IgD-negative memory B cell (primary cell): ENCODE measurements around the gene PSMD5. TPM values are rescaled to one million over a fixed set of nuclear protein-coding genes. Genes with fewer than 3 reads are reported as not detected.

Experiments used
- H3K27ac Mint-ChIP-seq, 3 donors: one replicate each; pipeline ENCODE4 v1.8.0; 2020 to 2022; ENCODE audit warnings: mild to moderate bottlenecking in 3 of 3, mixed read lengths in 3 of 3, moderate library complexity in 1 of 3
- H3K27me3 Mint-ChIP-seq: one replicate; pipeline ENCODE4 v1.8.0; 2021; ENCODE audit warnings: mixed read lengths
- H3K36me3 Mint-ChIP-seq: one replicate; pipeline ENCODE4 v1.8.0; 2020; ENCODE audit warnings: mild to moderate bottlenecking, mixed read lengths
- H3K4me1 Mint-ChIP-seq, 3 donors: one replicate each; pipeline ENCODE4 v1.8.0; 2020 to 2022; ENCODE audit warnings: mixed read lengths in 3 of 3, mild to moderate bottlenecking in 1 of 3
- H3K4me3 Mint-ChIP-seq, 4 donors: one replicate each; pipeline ENCODE4 v1.8.0; 2020 to 2022; ENCODE audit warnings: mild to moderate bottlenecking in 4 of 4, mixed read lengths in 4 of 4, moderate library complexity in 3 of 4
- H3K9me3 Mint-ChIP-seq, 3 donors: one replicate each; pipeline ENCODE4 v1.8.0; 2020 to 2021; ENCODE audit warnings: mixed read lengths in 3 of 3, mild to moderate bottlenecking in 1 of 3
- polyA plus RNA-seq: library from polyadenylated mRNA; unstranded; fragments of 300-500 nt; fragmentation: Illumina TruSeq; gene quantifications from one replicate; pipeline ENCODE4 v1.2.3, GENCODE V29; 2021

The PSMD5 gene
- polyA plus RNA-seq, 1 donor from 2014 or later, result 16.8 TPM

GRCh38 chr9:120878188-120879130 lies 35.7 kb upstream of the PSMD5 start:
- no peaks in the 10 kb centered on the region for H3K36me3 Mint-ChIP-seq
- H3K4me3 Mint-ChIP-seq, result peak overlapping the region; percentile 85 to 98 (median 93)
- peaks cover 4% of the 10 kb centered on the region for H3K27me3 Mint-ChIP-seq
- H3K9me3 Mint-ChIP-seq, result no peaks in the 10 kb centered on the region
- H3K4me1 Mint-ChIP-seq, result peaks cover 22 to 36% (median 31%) of the 10 kb centered on the region in 3 donors
- peak overlapping the region in 2 of 3 donors; percentile 10 to 95 for H3K27ac Mint-ChIP-seq

- H3K9me3 Mint-ChIP-seq, result no peaks in the 10 kb centered on the region
- peak overlapping the region; percentile 14 to 95 (median 52) for H3K27ac Mint-ChIP-seq
- peaks cover 22 to 38% (median 31%) of the 10 kb centered on the region in 3 donors for H3K4me1 Mint-ChIP-seq
- H3K4me3 Mint-ChIP-seq, result peak overlapping the region; percentile 85 to 98 (median 93)
- H3K36me3 Mint-ChIP-seq, result no peaks in the 10 kb centered on the region
- peaks cover 4% of the 10 kb centered on the region for H3K27me3 Mint-ChIP-seq
Observed at GRCh38 chr9:120877276-120878034, 34.7 kb upstream of the PSMD5 start.

- H3K27ac Mint-ChIP-seq, result peak within 1 kb of the TSS; percentile 58 to 95 (median 87)
- no peaks in the 10 kb centered on the region for H3K9me3 Mint-ChIP-seq
- peaks cover 22 to 38% (median 32%) of the 10 kb centered on the region in 3 donors for H3K4me1 Mint-ChIP-seq
- no peaks in the 10 kb centered on the region for H3K36me3 Mint-ChIP-seq
- H3K27me3 Mint-ChIP-seq, result peaks cover 4% of the 10 kb centered on the region
- peak within 1 kb of the TSS; percentile 85 to 98 (median 93) for H3K4me3 Mint-ChIP-seq
Observed at GRCh38 chr9:120876842-120877240, 34.1 kb upstream of the PSMD5 start, which contains the start of gene PHF19. Gene PHF19, minus strand, starts transcription at chr9:120877188. Its CDS starts 2,447 bp downstream, at chr9:120874741.

DNA sequence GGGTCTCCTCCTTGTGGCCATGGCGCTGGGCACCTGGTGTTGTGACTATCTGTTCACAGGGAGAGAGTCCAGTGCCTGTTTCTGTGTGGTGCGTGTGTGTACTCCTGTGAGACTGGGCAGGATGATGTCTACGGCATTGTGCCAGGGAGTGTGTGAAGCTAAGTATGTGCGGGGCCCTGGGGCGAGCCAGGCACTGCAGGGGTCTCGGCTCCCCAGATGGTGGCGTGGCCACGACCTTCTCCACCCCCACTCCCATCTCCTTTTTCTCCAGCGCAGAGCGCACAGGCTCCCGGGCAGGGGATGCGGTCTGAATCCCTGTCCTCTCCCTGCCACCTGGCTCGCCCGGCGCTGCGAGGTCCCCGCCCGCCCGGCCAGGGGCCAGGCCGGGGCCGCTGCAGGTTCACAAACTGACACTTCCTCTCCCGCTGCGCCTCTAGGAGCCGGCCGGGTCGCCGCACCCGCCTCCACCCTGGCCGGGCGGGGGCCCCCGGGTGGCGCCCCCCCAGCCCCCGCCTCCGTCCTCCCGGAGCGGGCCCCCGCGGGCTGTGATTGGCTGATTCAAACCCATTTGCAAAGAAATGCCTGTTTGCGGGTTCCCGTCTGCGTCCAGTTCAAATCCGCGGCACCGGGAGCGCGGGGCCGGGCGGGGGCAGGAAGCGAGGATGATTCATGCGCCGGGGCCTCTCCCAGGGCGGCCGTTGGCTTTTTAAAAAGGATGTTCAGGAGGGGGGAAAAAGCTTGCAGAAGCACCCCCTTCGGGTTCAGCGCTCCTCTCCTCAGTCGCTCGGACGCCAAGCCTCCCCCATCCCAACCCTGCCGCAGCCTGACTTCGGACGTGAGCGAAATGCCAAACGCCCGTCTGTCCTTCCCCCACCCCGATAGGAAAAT lies 33.5 kb upstream of the PSMD5 start:
- Mint-ChIP-seq H3K4me1 (peaks cover 22 to 38% (median 27%) of the 10 kb centered on the region in 3 donors), H3K4me3 (peak overlapping the region; percentile 79 to 90 (median 85))

DNA sequence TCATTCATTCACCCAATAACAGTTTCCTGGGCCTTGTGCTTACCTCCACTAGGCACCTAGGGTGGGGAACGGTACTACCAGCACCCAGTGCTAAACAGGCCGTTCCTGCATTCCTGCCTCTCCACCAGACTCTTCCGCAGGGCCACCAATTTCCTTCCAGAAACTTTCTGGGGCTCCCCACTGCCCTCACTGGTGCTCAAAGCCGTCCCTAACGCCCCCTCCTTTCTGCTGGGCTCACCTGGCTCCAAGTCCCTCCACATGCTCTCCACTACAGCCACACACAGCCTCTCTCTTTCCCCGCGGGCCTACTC lies 32.9 kb upstream of the PSMD5 start:
- Mint-ChIP-seq H3K4me1 (peaks cover 22 to 37% (median 27%) of the 10 kb centered on the region in 3 donors), H3K27ac (peak overlapping the region; percentile 58 to 87 (median 82)), H3K9me3 (no peaks in the 10 kb centered on the region), H3K36me3 (no peaks in the 10 kb centered on the region), H3K4me3 (peak overlapping the region; percentile 20 to 82 (median 76)), H3K27me3 (peaks cover 4% of the 10 kb centered on the region)

More for the DNA sequence above, 33.5 kb upstream of the PSMD5 start:
- H3K27ac Mint-ChIP-seq, result peak overlapping the region; percentile 58 to 87 (median 82)
- no peaks in the 10 kb centered on the region for H3K9me3 Mint-ChIP-seq
- H3K27me3 Mint-ChIP-seq, result peaks cover 4% of the 10 kb centered on the region
- no peaks in the 10 kb centered on the region for H3K36me3 Mint-ChIP-seq

GRCh38 chr9:120875195-120875565 lies 32.5 kb upstream of the PSMD5 start:
- H3K9me3 Mint-ChIP-seq, result no peaks in the 10 kb centered on the region
- peaks cover 4% of the 10 kb centered on the region for H3K27me3 Mint-ChIP-seq
- H3K4me3 Mint-ChIP-seq, result peak overlapping the region in 3 of 4 donors; percentile 73 to 82 (median 79)
- no peaks in the 10 kb centered on the region for H3K36me3 Mint-ChIP-seq
- H3K4me1 Mint-ChIP-seq, result peaks cover 22 to 37% (median 27%) of the 10 kb centered on the region in 3 donors
- peak overlapping the region; percentile 0 to 87 (median 82) for H3K27ac Mint-ChIP-seq

DNA sequence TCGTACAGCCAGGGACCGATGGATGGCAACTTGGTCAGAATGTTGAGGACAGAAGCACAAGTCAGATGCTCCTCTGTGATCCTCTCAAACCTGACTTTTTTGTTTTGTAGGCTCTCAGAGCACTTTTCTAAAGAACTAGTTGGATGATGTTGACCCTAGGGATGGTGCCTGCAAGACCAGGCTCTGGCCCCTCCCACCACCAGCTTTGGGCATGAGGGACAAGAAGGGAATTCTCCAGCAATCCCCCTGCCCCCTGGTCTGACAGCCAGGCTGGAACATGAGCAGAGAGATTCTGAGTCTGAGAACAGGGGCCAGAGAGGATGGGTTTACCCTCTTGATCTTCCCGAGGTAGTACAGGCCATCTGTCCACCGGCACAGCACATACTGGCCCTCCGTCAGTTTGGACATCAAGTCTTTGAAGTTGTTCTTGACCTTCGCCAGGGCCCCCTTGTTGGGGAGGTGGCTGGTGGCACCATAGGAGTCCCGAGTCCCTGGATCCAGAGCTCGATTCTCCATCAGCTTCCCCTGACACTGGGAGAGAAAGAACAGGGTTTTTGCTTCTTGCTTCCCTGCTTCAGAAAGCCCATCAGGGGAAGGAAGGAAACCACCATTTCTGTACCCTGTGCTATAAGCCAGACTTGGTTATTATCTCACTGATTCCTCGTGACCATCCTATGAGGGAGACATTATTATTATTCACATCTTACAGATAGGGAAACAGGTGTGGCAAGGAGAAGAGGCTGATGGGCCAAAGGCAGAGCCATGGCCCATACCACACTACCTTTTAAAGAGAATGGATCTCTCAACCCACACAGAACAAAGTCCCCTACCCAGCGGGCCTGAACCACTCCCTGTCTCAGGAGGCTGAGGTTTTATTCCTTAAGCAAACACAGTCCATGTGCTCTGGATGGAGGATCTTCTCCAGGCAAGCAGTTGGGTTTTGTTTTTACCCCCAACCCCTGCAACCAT lies 31.8 kb upstream of the PSMD5 start:
- Mint-ChIP-seq H3K27ac (peak overlapping the region; percentile 62 to 87 (median 76)), H3K9me3 (no peaks in the 10 kb centered on the region), H3K36me3 (no peaks in the 10 kb centered on the region), H3K27me3 (peaks cover 2% of the 10 kb centered on the region), H3K4me3 (peak overlapping the region in 2 of 4 donors; percentile 44 to 79), H3K4me1 (peaks cover 18 to 32% (median 26%) of the 10 kb centered on the region in 3 donors)

GRCh38 chr9:120873512-120873911 lies 30.8 kb upstream of the PSMD5 start:
- Mint-ChIP-seq H3K27ac (peak overlapping the region in 2 of 3 donors; percentile 35 to 87), H3K4me3 (peak overlapping the region in 1 of 4 donors; percentile 79), H3K36me3 (no peaks in the 10 kb centered on the region), H3K9me3 (no peaks in the 10 kb centered on the region), H3K4me1 (peaks cover 8 to 24% (median 19%) of the 10 kb centered on the region in 3 donors), H3K27me3 (no peaks in the 10 kb centered on the region)

DNA sequence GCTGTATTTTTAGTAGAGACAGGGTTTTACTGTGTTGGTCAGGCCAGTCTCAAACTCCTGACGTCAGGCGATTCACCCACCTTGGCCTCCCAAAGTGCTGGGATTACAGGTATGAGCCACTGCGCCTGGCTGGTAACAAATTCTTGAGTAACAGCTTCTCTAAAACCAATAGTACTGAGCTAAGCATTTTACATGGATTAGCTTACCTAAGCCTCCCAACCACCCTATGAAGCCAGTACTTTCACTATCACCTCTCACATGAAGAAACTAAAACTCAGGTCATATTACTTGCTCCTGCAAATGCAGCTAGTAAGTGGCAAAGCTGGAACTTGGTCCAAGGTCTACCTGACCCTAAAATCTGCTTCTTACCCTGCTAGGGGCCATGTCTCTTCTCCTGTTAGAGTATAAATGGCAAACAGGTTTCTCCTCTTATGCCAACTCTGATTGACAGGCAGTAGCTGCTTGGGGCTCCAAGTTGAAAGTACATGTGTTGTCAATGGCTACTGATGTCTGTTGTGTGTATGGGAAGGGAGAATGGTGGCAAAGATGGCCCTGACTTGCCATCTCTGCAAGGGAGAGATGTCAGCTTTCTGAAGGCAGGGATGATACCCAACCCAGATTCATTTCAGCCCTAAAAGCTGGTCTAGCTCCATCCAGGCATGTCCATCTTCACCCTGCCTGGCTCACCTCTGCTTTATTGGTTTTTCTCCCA lies 30.2 kb upstream of the PSMD5 start:
- Mint-ChIP-seq H3K27ac (peak overlapping the region in 1 of 3 donors; percentile 59), H3K4me3 (peak overlapping the region in 1 of 4 donors; percentile 79), H3K4me1 (peaks cover 8 to 21% (median 18%) of the 10 kb centered on the region in 3 donors), H3K27me3 (no peaks in the 10 kb centered on the region), H3K36me3 (no peaks in the 10 kb centered on the region), H3K9me3 (no peaks in the 10 kb centered on the region)

DNA sequence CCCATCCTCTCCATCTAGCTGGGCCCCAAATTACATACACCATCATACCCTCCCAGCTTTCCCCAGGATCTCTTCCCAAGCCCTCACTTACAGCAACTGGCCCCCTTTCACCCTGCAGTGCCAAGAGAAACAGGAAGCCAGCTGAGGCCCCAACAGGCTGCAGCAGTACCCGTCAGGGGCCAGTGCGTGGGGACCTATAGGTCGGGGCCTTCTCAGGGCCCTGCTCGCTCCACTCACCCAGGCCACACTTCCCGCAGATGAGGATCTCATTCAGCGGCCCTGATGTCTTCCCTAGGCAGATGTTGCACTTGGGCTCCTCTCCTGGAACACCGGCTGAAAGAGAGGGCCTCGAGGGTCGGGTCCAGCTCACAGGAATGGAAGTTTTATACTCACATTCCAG lies 27.5 kb upstream of the PSMD5 start:
- no peaks in the 10 kb centered on the region for H3K27me3 Mint-ChIP-seq
- H3K9me3 Mint-ChIP-seq, result no peaks in the 10 kb centered on the region
- no peaks in the 10 kb centered on the region for H3K36me3 Mint-ChIP-seq
- peak overlapping the region in 2 of 4 donors; percentile 60 to 83 for H3K4me3 Mint-ChIP-seq
- peaks cover 3 to 9% (median 8%) of the 10 kb centered on the region in 3 donors for H3K4me1 Mint-ChIP-seq
- peak overlapping the region in 2 of 3 donors; percentile 57 to 75 for H3K27ac Mint-ChIP-seq

GRCh38 chr9:120869726-120870125 lies 27.0 kb upstream of the PSMD5 start:
- Mint-ChIP-seq H3K36me3 (no peaks in the 10 kb centered on the region), H3K27ac (peak overlapping the region in 2 of 3 donors; percentile 75 to 95), H3K27me3 (no peaks in the 10 kb centered on the region), H3K4me1 (peaks cover 3 to 9% (median 7%) of the 10 kb centered on the region in 3 donors), H3K9me3 (no peaks in the 10 kb centered on the region), H3K4me3 (peak overlapping the region in 3 of 4 donors; percentile 83 to 98 (median 92))

- Mint-ChIP-seq H3K27me3 (no peaks in the 10 kb centered on the region), H3K4me1 (peaks cover 3 to 9% (median 7%) of the 10 kb centered on the region in 3 donors), H3K9me3 (no peaks in the 10 kb centered on the region), H3K4me3 (peak overlapping the region; percentile 83 to 99 (median 95)), H3K27ac (peak overlapping the region; percentile 75 to 97 (median 95)), H3K36me3 (no peaks in the 10 kb centered on the region)
Observed at GRCh38 chr9:120869360-120869687, 26.6 kb upstream of the PSMD5 start.
